Activated T-helper 9 cell treated with anti-CD3 and anti-CD28 coated beads, Interleukin-2, amount 50 U/mL, for 16 hours (primary cell): ENCODE measurements around the gene ZC2HC1B.

Experiments
- DNase-seq: peaks from one replicate; pipeline ENCODE4 v3.0.0-alpha.2; 2020; ENCODE audit warnings: low read depth

ZC2HC1B gene

GRCh38 chr6:143934331-143934730, 70.1 kb downstream of the ZC2HC1B start:
- no peak for DNase-seq

- no peak for DNase-seq
These were observed 70.6 kb downstream of the ZC2HC1B start for GRCh38 chr6:143934867-143935266.

GRCh38 chr6:143936347-143936746, 72.1 kb downstream of the ZC2HC1B start:
- no peak for DNase-seq

- no peak for DNase-seq
These were observed 72.7 kb downstream of the ZC2HC1B start for GRCh38 chr6:143936778-143937667.

- DNase-seq, result no peak
These were observed 73.3 kb downstream of the ZC2HC1B start for GRCh38 chr6:143937668-143937970.

GRCh38 chr6:143939364-143939763, 75.1 kb downstream of the ZC2HC1B start:
- DNase-seq, result no peak

GRCh38 chr6:143940011-143940597, 75.8 kb downstream of the ZC2HC1B start:
- peak; percentile 27 for DNase-seq

GRCh38 chr6:143941852-143942627, 77.8 kb downstream of the ZC2HC1B start:
- DNase-seq, result peak; percentile 21

GRCh38 chr6:143948208-143948607, 83.9 kb downstream of the ZC2HC1B start:
- DNase-seq, result no peak

GRCh38 chr6:143949535-143949934, 85.3 kb downstream of the ZC2HC1B start:
- no peak for DNase-seq

GRCh38 chr6:143949962-143950361, 85.7 kb downstream of the ZC2HC1B start:
- no peak for DNase-seq

- DNase-seq, result no peak
These were observed 86.6 kb downstream of the ZC2HC1B start for GRCh38 chr6:143950875-143951274.

- DNase-seq, result no peak
These were observed 87.9 kb downstream of the ZC2HC1B start for GRCh38 chr6:143952060-143952778.

- no peak for DNase-seq
These were observed 88.8 kb downstream of the ZC2HC1B start for GRCh38 chr6:143952947-143953701.

GRCh38 chr6:143953922-143954321, 89.6 kb downstream of the ZC2HC1B start:
- no peak for DNase-seq

GRCh38 chr6:143955971-143956370, 91.7 kb downstream of the ZC2HC1B start:
- no peak for DNase-seq

GRCh38 chr6:143957679-143958274, 93.5 kb downstream of the ZC2HC1B start:
- DNase-seq, result no peak

- DNase-seq, result no peak
These were observed 94.6 kb downstream of the ZC2HC1B start for GRCh38 chr6:143958839-143959399.

- no peak for DNase-seq
These were observed 95.7 kb downstream of the ZC2HC1B start for GRCh38 chr6:143959927-143960326.

- no peak for DNase-seq
These were observed 96.8 kb downstream of the ZC2HC1B start for GRCh38 chr6:143961066-143961465.
